HG02943 (cell line): ENCODE measurements around the gene BAIAP2.

Experiments
- ATAC-seq: cut with Tn5 transposase; IDR thresholded peaks from one replicate; pipeline ENCODE4 v1.9.1; 2021; ENCODE audit warnings: mild to moderate bottlenecking, low read depth, moderate library complexity; ENCODE audit not compliant: unreplicated experiment

The BAIAP2 gene

GRCh38 chr17:81120149-81120484 lies 85.2 kb downstream of the BAIAP2 start:
- ATAC-seq: no peak

DNA sequence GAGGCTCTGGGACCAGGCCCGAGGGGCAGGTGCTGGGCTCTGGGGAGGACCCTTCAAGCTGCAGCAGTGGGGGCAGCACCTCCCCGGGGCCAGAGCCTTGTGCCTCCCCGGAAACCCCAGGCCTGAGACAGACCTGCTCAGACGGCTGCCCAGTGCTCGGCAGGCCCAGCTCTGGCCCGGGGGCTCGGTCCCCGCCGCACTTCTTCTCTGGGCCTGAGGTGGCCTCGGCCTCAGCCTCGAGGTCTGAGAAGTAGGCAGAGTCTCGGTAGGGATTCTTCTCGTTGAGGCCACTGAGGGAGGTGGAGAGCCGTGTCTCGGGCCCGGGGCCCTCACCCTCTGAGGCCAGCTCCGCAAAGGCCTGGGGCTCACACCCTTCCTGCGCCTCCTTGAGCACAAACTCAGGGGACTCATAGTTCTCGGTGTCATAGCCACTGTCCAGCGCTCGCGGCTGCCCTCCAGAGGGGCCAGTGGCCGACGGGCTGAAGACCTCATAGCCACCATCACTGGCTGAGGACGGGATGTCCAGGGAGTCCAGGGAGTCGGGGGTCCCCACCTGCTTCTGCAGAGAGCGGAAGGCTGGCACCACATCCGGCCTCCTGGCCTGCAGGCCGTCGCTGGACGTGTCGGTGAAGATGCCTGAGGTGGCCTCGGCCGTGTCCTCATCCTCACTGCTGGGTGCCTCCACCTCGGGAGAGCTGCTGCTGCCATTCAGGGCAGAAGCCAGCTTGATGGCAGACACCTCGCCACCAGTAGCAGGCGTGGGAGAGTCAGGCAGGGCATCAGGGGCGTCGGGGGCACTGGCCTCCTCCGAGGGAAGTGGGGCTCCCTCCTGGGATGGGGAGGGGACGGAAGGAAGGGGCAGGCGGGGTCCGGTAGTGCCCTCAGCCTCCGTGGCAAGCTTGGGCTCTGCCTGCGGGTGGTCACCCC lies 86.0 kb downstream of the BAIAP2 start:
- no peak for ATAC-seq

DNA sequence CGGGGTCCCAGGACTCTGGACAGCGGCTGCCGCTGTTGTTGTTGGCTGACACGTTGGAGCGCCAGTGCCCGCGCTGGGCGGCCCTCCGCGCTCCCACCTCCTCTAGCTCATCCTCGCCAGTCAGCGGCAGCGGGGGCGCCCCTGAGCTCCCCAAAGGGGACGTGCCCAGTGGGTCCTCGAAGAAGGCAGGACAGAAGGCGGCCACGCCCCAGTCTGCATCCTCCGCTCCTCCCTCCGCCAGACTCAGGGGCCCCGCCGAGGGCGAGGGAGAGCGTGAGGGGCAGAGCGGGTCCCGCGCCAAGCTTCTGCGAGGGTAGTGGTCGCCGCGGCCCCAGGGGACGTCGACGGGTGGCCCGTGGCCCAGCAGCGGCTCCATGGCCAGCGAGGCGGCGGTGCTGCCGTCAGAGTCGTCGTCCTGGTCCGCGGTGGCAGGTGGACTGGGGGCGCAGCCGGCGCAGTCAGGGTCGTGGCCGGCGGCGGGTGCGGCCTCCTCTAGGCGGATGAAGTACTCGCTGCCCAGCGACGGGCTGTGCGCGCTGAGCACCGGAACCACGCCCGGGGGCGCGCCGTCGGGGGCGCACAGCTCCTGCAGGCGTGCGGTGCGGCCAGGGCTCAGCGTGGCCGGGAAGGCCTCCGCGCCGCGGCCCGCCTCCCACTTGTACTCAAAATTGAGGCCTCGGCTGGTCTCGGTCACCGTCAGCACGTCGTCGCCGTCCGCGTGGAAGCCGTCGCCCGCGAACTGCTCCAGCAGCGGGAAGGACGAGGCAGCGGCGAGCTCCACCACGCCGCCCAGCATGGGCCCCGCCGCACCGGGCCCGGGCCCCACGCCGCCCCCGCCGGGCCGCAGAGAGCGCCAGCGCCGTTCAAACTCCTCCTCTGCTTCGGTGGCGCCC lies 87.1 kb downstream of the BAIAP2 start:
- no peak for ATAC-seq

DNA sequence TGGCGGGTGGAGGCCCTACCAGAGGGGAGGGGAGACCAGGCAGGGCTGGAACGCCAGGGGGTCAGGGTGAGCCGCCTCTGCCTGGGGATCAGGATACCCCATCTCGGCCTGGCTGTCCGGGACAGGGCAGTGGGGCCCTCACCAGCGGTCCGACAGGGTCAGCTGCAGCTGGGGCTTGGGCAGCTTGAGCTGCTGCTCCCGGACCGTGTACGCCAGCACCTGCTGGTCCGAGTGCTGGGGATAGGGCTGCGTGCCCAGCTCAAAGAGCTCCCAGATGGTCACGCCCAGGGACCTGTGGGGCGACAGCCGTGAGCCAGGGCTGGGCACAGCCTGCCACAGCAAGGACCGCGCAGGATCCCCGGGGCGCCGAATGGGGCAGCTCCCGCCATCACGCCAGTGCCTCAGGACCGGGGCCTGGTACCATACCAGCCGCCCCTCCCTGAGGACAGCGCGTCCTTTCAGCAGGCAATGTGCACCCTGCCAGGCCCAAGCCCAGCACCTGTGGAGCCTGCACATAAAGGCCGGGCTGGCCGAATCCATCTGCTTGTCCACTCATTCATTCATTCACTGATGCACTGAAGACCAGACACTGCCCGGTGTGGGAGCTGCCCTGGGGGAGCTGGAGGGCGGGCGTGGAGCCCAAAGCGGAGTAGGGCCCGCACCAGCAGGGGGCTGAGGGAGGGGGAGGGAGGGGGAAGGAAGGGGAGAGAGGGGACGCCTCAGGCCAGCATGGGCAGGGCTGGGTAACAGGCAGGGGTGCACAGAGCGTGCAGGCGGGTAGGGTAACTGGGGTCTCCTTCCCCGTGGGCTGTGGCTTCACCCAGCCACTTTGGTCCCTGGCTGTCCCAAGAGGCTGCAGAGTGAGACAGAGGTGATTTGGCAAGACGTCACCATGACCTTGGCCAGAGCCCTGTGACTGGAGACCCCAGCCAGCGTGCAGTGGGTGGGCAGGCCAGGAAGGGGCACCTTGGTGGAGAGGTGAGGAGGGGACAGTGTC lies 88.4 kb downstream of the BAIAP2 start:
- ATAC-seq: no peak

DNA sequence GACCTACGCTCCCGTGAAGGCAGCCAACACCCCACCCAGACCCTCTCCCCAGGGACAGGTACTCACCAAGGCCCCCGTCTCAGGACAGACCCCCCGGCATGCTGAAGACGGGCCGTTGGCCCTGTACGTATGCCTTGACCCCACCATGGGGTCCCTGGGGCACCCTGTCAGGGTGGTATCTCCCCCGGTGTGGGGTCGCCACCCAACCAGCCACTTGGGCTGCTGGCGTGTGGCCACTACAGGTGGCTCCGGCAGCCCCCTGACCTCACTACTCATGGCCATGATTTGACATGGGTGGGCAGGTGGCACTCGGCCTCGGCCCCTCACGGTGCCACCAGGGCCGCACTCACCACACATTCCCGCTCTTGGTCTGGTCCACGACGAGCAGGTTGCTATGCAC lies 89.4 kb downstream of the BAIAP2 start:
- ATAC-seq: no peak

DNA sequence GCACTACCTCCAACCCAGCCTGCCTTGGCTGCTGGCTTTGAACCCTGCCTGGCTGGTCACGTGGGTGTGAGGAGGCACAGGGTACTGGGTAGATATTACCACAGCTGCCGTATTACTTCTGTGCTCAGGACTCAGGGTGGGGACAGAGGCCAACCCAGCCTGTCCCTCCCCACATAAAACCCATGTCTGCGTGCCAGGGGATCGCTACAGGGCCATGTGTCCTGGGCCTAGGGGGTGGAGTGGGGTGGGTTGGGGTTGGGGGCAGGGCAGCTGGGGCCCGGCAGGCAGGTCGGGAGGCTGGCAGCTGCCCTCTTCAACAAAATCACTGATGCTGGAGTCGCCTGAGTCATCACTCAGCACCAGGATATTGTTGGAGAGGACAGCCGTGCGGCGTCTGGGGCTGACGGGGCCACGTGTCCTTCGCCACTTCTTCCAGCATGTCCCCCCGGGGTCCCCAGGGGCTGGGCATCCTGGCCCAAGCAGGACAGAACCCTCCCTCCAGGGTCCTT lies 90.7 kb downstream of the BAIAP2 start:
- ATAC-seq: no peak

- ATAC-seq: no peak
These were observed 91.6 kb downstream of the BAIAP2 start for GRCh38 chr17:81126281-81127132.

DNA sequence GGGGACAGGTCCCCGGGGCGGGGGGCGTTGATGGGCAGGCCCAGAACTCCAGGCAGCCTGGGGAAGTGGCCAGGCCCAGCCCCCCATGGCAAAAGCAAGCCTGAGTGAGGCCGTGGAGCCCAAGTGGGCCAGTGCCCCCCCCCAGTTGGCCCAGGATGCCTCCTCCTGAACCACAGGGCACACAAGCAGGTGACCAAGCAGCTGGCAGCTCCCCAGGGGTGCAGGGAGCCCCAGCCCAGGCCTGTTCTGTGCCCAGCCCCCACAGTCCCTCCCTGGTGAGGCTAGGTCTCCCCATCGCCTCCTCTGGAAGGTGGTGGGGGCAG lies 92.1 kb downstream of the BAIAP2 start:
- no peak for ATAC-seq

DNA sequence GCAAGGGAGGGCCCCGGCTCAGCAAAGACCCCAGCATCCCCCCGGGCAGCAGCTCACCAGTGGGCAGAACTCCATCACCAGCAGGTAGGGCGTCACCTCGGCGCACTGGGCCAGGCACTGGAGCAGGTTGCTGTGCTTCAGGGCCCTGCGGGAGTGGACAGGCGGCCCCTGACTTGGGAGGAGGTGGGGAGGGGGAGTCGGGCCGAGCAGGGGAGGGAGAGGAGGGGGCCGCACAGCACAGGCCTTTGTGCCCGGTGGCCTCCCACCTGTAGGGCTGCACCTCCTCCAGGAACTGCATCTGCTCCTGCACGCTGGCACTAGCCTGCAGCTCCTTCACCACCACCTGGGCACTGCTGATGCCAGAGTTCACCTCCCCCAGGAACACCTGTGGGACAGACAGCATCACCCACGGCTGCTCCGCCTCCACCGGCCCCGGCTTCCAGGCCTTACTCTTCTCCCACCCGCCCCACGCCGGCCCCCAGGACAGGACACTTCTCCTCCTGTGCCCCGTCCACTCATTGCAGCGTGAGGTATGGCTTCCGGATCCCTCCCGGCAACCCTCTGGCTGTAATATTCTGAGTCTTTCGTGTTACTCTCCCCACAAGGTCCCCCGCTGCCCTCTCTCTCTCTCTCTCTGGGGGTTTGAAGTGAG lies 92.7 kb downstream of the BAIAP2 start:
- no peak for ATAC-seq

DNA sequence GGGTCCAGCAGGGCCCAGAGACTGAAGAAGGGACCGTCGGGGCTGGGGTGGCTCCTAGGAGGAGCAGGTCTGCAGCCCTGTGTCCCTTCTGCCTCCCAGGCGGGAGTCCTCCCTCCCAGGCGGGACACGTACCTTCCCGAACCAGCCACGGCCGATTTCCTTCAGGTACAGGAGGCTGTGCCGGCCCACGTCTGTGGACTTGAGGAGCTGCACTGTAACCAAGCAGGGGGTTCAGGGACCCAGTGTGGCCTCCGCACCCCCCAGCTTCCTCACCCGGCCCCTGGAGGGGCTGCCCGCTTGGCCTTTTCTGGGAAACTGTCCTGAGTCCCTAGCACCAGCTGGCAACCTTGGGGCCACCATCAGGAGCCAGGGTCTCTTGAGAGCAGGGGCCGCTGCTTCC lies 93.4 kb downstream of the BAIAP2 start:
- ATAC-seq: no peak

GRCh38 chr17:81128774-81129173 lies 93.8 kb downstream of the BAIAP2 start:
- ATAC-seq: no peak

- ATAC-seq: no peak
These were observed 94.3 kb downstream of the BAIAP2 start for GRCh38 chr17:81129289-81129688.

- ATAC-seq: no peak
These were observed 94.9 kb downstream of the BAIAP2 start for GRCh38 chr17:81129711-81130367.

DNA sequence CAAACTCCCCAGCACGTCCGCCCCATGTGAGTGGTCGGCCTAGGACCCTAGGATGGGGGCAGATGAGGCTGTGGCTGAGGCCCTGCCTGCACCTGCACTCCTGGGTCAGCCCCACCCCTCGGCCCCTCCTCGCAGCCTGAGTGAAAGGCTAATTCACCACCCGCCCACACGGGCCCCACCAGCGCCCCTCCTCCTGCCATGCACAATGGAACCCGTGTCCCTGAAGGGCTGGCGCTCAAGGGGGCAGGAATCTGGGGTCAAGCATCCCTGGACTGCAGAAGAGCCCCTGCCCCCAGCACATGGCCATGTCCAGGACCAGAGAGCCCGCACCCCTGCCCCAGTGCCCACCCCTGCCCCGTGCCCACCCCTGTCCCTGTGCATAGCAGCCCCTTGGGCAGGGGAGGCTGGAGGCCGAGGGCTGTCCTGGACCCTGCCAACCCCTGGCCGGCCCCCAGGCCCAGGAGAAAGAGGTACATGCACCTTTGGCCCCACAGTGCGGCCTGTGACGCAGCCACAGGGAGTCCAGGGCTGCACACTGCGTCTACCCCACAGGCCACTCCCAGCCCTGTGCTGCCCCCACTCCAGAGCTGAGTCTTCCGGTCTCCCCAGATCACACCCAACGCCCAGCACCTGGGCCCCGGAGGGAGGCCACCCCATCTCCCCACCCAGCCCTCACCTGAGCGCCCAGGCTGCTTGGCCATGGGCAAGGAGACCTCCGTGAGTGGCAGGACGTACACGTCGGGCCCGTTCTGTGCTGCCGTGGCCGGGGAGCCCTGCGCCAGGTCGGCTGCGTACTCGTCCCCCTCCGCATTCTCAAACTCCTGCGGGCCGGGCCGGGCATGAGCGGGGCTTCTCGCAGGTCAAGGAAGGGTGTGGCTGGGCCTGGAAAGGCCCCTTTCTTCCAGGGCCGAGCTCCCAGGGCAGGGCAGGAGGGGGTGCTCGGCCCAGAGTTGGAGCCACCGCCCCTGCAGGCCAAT lies 95.7 kb downstream of the BAIAP2 start:
- ATAC-seq: no peak

- ATAC-seq: no peak
These were observed 96.7 kb downstream of the BAIAP2 start for GRCh38 chr17:81131486-81132196.

- no peak for ATAC-seq
These were observed 97.2 kb downstream of the BAIAP2 start for GRCh38 chr17:81132197-81132540.
